NCI-H1105 treated with DMSO at 0.1 percent for 48 hours (cell line): Measurements from ENCODE around the gene WDPCP.
"Not testable (repeated sequence)": the region's sequence is repeated elsewhere in the genome, so short reads cannot be mapped to it uniquely, and the experiment has no call there.

Source experiments
- DNase-seq: peaks from one replicate; lab custom pipeline; 2025; lab: John Stamatoyannopoulos, UW

The WDPCP gene, protein sequence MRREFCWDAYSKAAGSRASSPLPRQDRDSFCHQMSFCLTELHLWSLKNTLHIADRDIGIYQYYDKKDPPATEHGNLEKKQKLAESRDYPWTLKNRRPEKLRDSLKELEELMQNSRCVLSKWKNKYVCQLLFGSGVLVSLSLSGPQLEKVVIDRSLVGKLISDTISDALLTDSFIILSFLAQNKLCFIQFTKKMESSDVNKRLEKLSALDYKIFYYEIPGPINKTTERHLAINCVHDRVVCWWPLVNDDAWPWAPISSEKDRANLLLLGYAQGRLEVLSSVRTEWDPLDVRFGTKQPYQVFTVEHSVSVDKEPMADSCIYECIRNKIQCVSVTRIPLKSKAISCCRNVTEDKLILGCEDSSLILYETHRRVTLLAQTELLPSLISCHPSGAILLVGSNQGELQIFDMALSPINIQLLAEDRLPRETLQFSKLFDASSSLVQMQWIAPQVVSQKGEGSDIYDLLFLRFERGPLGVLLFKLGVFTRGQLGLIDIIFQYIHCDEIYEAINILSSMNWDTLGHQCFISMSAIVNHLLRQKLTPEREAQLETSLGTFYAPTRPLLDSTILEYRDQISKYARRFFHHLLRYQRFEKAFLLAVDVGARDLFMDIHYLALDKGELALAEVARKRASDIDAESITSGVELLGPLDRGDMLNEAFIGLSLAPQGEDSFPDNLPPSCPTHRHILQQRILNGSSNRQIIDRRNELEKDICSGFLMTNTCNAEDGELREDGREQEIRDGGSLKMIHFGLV

DNA sequence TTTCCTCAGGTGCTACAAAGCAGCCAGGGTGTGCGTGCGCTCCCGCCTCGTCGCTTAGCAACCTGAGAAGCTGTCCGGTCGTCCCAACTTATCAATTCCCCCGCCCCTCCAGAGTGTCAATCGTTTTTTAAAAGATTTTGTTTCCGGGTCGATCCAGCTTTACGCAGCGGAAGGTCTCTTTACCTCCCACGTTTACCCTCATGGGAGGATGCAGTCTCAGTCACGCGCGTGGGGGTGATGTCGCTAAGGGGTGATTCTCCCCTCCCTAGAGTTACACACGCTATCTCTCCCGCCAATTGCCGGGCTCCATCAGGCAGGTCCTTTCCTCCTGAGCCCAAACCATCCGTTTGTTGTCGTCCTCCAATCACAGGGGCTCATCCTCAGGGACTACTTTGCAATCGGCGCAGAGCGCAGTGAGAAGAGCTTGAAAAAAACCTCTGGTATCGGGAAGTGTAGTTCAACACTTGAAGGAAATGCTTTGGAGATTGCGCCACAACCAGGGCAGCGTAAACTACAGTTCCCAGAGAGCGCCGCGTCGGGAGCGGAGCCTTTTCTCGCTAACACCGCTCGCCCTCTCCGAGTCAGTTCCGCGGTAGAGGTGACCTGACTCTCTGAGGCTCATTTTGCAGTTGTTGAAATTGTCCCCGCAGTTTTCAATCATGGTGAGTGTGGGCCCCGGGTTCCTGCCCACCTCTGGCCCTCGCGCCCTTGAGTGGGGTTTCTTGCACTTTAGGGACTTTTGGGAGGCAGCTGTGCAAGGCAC is at the start of gene WDPCP, which contains the start of gene MDH1:
Gene WDPCP, minus strand, starts transcription at position 93 of the 763 bp plus-strand sequence. CDS start 206 bp downstream, outside the sequence.
Gene MDH1, plus strand, starts transcription at position 579 of the 763 bp plus-strand sequence. Its CDS starts 81 bp downstream, at position 660.
- DNase-seq, result peak; percentile 99

DNA sequence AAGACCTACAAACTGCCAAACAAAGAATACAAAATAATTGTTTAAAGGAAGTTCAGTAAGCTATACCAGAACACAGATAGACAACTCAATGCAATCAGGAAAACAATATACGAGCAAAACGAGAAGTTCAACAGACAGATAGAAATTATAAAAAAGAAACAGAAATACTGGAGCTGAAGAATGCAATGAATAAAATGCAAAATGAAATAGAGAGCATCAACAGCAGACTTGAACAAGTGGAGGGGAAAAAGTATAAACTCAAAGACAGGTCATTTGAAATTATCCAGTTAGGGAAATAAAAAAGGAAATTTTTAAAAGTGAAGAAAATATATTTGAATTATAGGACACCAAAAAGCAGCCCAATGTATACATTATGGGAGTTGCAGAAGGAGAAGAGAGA is 44.1 kb upstream of the WDPCP start:
- no peak for DNase-seq

DNA sequence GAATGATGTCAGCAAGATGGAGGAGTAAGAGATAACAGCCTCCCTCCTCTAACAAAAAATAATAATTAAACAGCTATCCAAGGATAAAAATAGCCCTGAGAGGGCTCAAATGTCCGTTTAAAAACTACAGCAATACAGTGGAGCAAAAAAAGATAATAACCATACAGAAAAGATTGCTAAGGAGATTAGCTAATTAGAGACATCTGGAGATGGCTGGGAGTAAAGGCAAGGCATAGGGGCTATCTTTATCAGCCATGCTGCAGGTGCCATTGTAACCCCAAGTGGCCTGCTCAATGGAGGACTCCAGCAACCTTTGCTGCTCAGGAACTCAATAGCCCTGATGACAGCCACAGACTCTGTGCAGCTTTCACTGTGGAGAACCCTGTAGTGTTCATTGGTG is 43.2 kb upstream of the WDPCP start:
- DNase-seq, result no peak

DNA sequence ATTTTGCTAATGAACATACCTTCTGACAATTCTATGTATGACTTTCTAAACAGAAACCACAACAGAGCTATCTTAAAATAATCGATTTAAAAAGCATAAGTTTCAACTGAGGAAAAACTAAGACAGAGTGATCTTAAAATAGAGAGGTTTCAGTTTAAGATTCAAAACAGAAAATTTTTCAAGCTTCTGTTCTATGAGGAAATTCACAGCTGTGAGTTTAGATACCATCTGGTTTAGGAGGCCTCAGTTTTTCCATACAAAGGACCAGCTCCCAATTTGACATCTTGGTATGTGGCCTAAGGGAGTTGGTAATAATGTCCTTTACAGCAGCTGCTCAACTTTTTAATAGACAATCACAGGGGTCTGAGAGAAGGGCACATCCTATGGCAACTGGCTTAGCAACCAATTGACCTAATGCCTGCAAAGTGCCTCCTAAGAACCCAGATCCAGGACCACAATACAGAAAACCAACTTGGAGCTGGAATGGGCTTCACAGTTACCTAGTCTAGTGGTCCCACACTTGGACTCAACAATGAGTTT is 40.2 kb upstream of the WDPCP start:
- DNase-seq, result no peak

DNA sequence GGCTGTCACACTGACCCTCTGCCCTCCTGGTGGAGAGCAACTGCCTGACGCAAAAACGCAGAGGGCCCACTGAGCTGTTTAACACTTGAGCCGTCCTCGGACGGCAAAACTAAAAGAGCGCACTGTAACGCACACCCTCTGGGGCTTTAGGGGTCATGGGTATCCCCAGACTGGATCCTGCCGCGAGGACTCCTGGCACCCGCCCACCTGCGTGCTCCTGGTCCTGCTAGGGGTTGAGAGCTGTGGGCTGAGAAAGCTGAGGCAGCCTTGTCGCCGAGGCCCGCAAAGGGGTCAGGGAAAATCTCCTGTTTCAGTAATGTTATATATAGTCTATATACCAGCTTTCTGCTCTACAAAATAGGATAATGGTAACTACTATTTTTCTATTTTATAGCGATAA is 39.6 kb upstream of the WDPCP start:
- no peak for DNase-seq

DNA sequence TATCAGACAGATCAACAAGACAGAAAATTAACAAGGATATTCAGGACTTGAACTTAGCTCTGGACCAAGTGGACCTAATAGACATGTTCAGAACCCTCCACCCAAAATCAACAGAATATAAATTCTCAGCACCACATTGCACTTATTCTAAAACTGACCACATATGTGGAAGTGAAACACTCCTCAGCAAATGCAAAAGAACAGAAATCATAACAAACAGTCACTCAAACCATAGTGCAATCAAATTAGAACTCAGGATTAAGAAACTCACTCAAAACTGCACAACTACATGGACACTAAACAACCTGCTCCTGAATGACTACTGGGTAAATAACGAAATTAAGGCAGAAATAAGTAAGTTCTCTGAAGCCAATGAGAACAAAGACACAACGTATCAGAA is 35.5 kb upstream of the WDPCP start:
- not testable (repeated sequence) for DNase-seq

DNA sequence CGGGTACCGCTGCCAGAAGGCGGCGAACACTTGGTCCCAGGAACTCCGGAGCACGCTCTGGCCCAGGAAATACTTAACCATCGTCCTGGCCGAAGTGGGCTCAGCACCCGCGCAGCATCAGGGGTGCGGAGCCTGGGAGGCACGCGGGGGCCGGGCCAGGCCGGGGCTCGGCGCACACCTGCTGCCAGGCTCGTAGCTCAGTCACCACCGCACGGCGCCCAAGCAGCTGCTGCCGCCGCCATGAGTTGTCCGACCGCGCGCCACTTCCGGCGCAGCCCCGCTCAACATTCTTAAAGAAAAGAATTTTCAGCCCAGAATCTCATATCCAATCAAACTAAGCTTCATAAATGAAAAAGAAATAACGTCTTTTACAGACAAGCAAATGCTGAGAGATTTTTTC is 34.5 kb upstream of the WDPCP start:
- DNase-seq, result no peak

DNA sequence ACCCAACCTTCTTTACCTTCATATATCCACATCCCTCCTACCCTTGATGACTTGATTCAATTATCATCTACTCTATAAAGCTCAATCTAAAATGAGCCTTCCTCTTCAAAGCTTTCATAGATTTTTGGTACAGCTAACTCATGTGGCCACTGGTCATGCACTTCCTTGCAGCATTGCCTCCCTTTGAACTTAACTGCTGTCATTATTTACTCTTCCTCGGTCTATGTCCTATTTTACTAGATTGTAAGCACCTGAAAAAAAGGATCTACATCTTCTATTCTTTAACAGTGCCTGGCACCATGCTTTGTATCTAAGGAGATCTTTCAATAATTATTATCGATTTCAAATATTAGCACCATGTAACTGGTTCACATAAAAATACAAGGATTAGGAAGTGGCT is 31.1 kb upstream of the WDPCP start:
- no peak for DNase-seq

DNA sequence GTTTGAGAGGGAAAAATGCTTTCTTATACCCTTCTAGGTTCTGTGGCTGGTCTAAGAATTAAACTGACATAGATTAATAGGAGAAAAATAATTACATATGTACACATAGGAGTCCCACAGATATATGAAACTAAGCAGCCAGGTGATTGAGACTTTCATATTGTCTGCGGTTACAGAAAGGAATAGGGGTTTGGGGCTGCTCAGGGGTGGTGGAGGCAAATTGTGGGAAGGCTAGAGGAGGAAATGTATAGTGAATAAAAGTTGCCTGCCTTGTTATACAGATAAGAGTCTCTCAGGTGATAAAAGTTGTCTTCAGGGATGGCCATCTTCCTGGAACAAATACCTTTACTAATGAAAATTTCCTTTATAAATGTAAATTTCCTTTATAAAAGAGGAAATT is 29.1 kb upstream of the WDPCP start:
- no peak for DNase-seq

DNA sequence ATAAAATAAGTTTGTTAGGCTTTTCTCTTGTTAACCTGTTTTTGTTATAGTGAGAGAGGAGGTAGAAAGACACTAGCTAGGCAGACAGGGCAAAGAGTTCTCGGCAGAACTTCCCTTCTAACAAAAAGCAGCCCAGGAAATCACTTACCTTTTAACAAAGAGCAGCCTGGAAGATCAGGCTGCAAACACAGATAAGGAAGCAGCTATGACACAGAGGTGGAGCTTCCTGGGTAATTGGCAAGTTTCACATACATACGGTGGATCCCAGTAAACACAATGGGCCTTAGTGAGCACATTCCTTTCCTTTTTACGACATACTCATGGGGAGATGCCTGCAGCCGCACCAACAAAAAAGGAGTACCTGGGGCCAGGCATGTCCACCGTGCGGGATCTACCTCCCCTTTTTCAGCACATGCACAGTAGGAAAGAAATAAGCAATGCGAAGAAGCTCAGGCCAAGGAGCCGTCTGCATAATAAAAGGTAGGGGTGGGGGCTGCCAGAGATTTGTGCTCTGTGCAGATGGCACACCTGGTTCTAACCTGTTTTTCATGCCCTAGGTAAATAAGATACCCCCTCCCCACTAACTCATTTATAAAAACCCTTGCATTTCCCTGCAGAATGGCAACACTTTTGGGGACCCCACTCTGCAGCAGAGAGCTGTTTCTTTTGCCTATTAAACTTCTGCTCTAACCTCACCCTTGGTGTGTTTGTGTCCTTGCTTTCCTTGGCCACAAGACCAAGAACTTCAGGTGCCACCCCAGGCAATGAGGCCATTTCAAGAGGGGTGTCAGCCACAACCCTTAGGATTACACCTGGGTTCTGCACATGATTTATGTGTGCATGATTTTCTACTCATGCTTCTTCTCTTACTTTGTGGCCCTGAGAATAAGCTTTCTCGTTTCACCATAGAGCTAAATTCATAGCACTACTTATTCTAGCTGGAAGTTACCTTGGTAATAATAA is 27.0 kb upstream of the WDPCP start:
- DNase-seq, result no peak

DNA sequence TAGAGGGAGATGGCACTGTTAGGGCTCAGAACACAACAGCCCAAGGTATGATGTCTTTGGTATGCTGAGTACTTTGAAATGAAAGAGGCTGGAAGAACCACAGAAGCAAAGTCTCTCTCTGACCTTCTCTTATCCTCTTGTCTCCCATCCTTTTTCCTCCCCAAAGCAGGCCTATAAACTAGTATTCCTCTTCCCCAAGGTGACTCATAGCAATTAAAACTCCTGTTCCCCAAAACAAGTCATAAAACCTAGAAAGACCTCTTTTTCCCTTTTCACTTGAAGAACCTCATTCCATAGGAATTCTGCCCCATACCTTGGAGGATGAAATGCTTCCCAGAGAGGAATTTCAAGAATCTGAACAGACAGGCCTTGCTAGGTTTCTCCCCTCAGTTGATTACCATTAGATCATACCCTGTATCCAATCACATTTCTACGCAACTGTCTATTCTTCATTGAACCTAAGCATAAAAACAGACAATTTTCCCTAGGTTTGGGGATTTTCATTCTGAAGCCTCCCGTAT is 26.2 kb upstream of the WDPCP start:
- no peak for DNase-seq

DNA sequence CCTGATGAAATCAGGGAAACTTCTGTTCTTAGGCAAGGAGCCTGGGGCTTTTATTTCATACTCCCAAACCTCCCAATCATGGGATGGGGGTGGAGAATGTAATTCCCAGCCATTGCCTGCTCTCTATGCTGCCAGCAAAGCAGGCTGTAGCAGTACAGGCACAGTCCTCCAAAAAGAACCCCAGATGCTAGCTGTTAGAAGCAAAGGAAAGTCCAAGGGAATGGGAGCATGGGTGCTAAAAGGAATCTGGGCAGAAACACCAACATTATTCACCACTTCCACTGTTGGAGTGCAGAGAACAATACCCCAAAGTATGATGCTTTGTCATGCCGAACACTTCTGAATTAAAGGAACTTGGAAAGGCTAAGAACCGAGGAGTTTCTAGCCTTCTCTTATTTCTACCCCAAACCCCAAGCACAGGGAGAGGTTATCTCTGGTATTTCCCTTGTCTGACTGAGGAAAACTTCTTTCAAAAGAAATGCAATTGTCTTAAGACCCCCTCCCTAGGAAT is 25.2 kb upstream of the WDPCP start:
- DNase-seq, result no peak

DNA sequence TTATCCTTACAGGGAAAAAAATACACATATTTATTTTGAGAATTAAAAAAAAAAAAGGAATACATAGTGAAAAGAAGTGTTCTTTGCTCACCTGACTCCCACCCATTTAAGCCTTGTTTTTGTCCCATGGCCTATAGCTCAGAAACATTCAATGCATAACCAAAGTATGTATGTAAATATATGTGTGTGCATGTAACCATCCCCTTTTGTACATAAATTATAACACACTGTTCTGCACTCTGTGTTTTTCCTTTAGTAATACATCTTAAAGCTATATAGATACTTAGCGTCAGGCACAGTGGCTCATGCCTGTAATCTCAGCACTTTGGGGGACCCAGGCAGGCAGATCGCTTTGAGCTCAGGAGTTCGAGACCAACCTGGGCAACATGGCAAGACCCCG is 22.2 kb upstream of the WDPCP start:
- DNase-seq, result no peak

DNA sequence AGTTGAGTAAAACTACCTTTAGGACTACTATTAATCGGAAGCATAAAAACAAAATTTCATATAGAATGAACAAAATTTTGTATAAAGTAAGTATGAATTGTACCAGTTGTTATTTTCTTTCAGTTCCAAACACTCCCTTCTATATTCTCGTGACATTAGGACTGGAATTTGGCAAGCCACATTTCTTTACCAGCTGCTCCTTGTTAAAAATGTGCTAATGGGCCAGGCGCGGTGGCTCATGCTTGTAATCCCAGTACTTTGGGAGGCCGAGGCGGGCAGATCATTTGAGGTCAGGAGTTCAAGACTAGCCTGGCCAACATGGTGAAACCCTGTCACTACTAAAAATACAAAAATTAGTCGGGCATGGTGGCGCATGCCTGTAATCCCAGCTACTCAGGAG is 20.6 kb upstream of the WDPCP start:
- DNase-seq, result not testable (repeated sequence)

DNA sequence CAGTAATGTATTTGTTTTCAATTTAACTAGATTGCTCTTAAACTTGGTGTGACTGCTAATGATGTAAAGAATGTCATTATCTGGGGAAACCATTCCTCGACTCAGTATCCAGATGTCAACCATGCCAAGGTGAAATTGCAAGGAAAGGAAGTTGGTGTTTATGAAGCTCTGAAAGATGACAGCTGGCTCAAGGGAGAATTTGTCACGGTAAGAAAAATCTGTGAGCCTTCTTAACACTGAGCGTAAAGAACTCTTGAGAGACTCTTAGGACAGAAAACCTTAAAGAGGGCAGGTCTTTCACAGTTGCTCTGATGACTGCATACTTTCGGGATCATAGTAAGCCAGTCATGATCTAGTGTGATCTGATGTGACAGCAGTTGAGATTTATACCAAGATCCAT is 16.4 kb upstream of the WDPCP start:
- DNase-seq, result no peak

DNA sequence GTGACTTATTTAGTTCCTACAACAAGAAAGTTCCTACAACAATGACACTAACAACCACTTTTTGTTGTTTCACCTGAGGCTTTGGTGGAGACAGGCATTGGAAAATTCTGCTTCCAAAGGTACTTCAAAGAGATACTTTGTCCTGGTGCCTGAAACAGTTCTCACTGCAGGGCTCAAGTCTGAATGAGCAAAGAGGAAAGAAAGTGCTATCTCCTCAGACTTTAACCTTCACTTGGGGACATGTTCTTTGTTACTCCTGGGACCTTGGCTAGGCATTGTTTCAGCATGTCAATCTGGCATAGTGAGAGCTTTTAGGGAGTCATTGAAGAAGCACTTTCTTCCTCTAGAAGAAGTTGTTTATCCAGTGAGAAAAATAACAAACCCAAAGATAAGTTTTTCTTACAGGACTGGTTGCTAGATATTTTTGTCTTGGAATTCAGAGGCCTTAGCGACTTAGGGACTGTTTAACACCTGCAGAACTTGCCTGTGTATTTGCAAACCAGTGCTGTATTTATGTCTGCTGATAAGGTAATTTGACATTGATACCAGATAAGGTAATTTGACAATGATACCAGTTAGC is 12.7 kb upstream of the WDPCP start:
- DNase-seq, result no peak

DNA sequence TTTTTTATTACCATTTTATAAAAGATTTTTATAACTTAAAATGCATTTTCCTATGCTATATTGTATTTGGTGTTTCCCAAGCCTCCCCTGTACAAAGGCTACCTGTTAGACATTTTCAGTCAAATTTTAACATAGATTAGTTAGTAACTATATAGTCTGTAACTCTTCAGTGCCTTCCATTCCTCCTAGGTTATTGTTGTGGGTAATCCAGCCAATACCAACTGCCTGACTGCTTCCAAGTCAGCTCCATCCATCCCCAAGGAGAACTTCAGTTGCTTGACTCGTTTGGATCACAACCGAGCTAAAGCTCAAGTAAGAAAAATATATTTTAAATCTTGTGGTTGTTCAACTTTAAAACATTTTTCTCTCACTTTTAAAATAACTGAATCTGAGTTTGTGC is 10.7 kb upstream of the WDPCP start:
- DNase-seq, result no peak

DNA sequence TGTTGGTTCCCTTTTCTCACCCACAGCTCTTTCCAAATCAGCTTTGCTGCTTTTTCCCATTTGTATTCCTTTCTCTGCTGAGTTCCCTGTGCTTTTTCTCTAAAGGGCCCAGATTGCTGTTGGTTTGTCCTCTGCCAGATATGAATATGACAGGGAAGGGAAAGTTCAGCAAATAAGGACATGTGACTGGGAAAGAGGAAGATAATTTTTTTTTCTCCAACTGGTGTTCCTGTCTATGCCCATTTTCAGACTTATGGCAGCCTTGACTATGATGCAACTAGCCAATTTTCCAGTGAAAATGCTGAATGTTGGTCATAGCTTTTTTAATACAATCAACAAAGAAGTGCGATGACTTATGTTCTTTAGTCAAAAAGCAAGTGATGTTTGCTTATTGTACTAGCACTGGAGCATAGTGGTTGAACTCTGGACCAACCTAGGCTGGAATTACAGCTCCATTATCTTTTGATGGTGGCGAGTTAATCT is 8.2 kb upstream of the WDPCP start:
- no peak for DNase-seq

DNA sequence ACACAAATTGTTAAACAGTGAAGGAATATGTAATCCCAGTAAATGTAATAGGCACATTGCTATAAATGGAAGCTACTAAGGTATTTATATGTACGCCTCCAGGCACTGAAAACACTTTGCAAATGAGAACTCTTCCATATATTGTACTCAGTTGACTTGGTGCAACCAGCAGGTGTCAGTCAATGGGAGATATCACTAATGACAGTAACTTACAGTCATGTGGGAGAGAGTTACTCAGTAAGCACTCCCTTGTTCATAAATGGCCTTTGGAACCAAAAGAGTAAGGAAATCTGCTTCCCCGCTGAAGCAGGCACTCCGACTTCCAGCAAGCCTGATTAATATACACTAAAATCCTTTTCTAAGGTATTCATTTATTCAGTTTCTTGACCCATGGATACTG is 6.4 kb upstream of the WDPCP start:
- DNase-seq, result no peak

DNA sequence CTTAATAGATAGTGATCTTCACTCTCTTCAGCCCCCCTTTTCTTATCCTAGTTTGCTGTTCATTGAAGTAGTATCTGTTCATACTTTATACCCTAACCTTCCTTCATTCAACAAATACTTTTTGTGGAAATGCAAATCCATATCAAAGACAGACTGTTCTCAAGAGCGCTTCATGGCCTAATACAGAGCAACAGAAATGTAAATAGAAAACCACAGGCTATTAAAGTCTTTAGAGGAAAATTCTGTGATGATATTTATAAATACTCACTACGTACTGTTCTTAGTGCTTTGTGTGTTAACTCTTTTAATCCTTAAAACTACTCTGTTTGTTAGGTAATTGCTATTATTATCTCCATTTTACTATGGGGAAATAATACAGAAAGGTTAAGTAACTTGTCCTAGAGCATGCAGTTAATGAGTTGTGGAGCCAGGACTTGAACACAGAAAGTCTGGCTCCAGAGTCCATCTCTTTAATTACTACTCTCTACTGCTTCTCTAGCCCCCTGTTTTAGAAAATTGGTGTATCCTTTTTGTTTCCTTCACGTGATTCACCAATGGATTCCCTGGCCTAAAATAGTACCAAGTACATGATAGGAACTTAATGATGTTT is 3.4 kb upstream of the WDPCP start:
- DNase-seq, result no peak
